WTC11 (cell line): ENCODE measurements around the gene ZFYVE1. TPM values are rescaled to one million over a fixed set of nuclear protein-coding genes. Genes with fewer than 3 reads are reported as not detected.
"Not testable (repeated sequence)": the region's sequence is repeated elsewhere in the genome, so short reads cannot be mapped to it uniquely, and the experiment has no call there.

Experiments
- ATAC-seq: fragments of 200-7000 bp; cut with Tn5 transposase; 2 replicates; pipeline ENCODE4 v1.10.0; 2021; ENCODE audit warnings: mild to moderate bottlenecking, moderate library complexity
- CTCF ChIA-PET: fragments of 300-600 bp; sonication (Branson Sonifier 250); formaldehyde crosslinking; loops from one replicate; lab custom pipeline; 2021; ENCODE audit warnings: antibody characterized with exemption; lab: Charles Lee
- POLR2A ChIA-PET: fragments of 350-600 bp; sonication (Branson Sonifier 250); formaldehyde crosslinking; loops from one replicate; lab custom pipeline; 2021; ENCODE audit warnings: antibody characterized with exemption; lab: Charles Lee
- DNase-seq: peaks from one replicate; pipeline ENCODE4 v3.0.0; 2021; ENCODE audit warnings: low spot score
- H3K27ac Mint-ChIP-seq: 2 replicates; pipeline ENCODE4 v1.8.0; 2021; ENCODE audit warnings: mixed read lengths
- H3K27me3 Mint-ChIP-seq: 2 replicates; pipeline ENCODE4 v1.8.0; 2021; ENCODE audit warnings: low read depth, mild to moderate bottlenecking, moderate library complexity, mixed read lengths
- H3K36me3 Mint-ChIP-seq: 2 replicates; pipeline ENCODE4 v1.8.0; 2021; ENCODE audit warnings: mixed read lengths
- H3K4me1 Mint-ChIP-seq: 2 replicates; pipeline ENCODE4 v1.8.0; 2022; ENCODE audit warnings: mixed read lengths
- H3K4me3 Mint-ChIP-seq: 2 replicates; pipeline ENCODE4 v1.8.0; 2021; ENCODE audit warnings: mild to moderate bottlenecking, moderate library complexity, mixed read lengths
- H3K9me3 Mint-ChIP-seq: 2 replicates; pipeline ENCODE4 v1.8.0; 2021; ENCODE audit warnings: mixed read lengths
- ATF2 ChIP-seq: sonication (generic); formaldehyde crosslinking; IDR thresholded peaks from 2 replicates; pipeline ENCODE4 v1.8.1; 2022; ENCODE audit warnings: low read depth, missing genetic modification reagents, borderline replicate concordance
- E2F5 ChIP-seq: sonication (generic); formaldehyde crosslinking; IDR thresholded peaks from 2 replicates; pipeline ENCODE4 v1.8.1; 2022; ENCODE audit warnings: mild to moderate bottlenecking, moderate library complexity, missing genetic modification reagents
- GABPB1 ChIP-seq: sonication (generic); formaldehyde crosslinking; IDR thresholded peaks from 2 replicates; pipeline ENCODE4 v1.8.1; 2023; ENCODE audit warnings: mild to moderate bottlenecking, missing genetic modification reagents
- HMGA2 ChIP-seq: fragments of 250-450 bp; sonication (Bioruptor Pico); IDR thresholded peaks from 2 replicates; pipeline ENCODE4 v1.4.0; 2021; ENCODE audit warnings: mild to moderate bottlenecking, moderate library complexity
- IRF2 ChIP-seq: sonication (generic); formaldehyde crosslinking; IDR thresholded peaks from 2 replicates; pipeline ENCODE4 v1.8.0; 2022; ENCODE audit warnings: low read depth, missing genetic modification reagents, borderline replicate concordance
- NFE2L1 ChIP-seq: sonication (generic); formaldehyde crosslinking; IDR thresholded peaks from 2 replicates; pipeline ENCODE4 v1.8.1; 2023; ENCODE audit warnings: missing genetic modification reagents
- NFYB ChIP-seq: sonication (generic); formaldehyde crosslinking; conservative IDR thresholded peaks from 2 replicates; pipeline ENCODE4 v1.8.0; 2022; ENCODE audit warnings: low read depth, missing genetic modification reagents
- SMAD3 ChIP-seq: sonication (generic); formaldehyde crosslinking; IDR thresholded peaks from 2 replicates; pipeline ENCODE4 v1.8.0; 2022; ENCODE audit warnings: missing genetic modification reagents, mild to moderate bottlenecking, borderline replicate concordance
- TCF7 ChIP-seq: sonication (generic); formaldehyde crosslinking; IDR thresholded peaks from 2 replicates; pipeline ENCODE4 v1.8.0; 2022; ENCODE audit warnings: mild to moderate bottlenecking, low read depth, missing genetic modification reagents, moderate library complexity
- ZNF219 ChIP-seq: sonication (generic); formaldehyde crosslinking; IDR thresholded peaks from 2 replicates; pipeline ENCODE4 v1.8.0; 2023; ENCODE audit warnings: missing genetic modification reagents, mild to moderate bottlenecking, borderline replicate concordance
- ZNF263 ChIP-seq: sonication (generic); formaldehyde crosslinking; IDR thresholded peaks from 2 replicates; pipeline ENCODE4 v1.8.1; 2022; ENCODE audit warnings: low read depth, mild to moderate bottlenecking, moderate library complexity, missing genetic modification reagents
- ZNF512 ChIP-seq: sonication (generic); formaldehyde crosslinking; IDR thresholded peaks from 2 replicates; pipeline ENCODE4 v1.8.1; 2022; ENCODE audit warnings: missing genetic modification reagents, borderline replicate concordance
- ZNF671 ChIP-seq: fragments of 250-450 bp; sonication (Bioruptor Pico); IDR thresholded peaks from 2 replicates; pipeline ENCODE4 v1.8.0; 2021; ENCODE audit warnings: mild to moderate bottlenecking
- total RNA-seq: library from RNA; stranded (reverse); gene quantifications from 3 replicates; pipeline ENCODE4 v1.2.3, GENCODE V29; 2021
- TF ChIP-seq, protein P1 (sequence below): fragments of 250-450 bp; sonication (Bioruptor Pico); IDR thresholded peaks from 2 replicates; pipeline ENCODE4 v2.1.2; 2022; ENCODE audit warnings: mild to moderate bottlenecking, moderate library complexity
- TF ChIP-seq, protein P2 (sequence below): sonication (generic); formaldehyde crosslinking; IDR thresholded peaks from 2 replicates; pipeline ENCODE4 v1.8.1; 2022; ENCODE audit warnings: low read depth, mild to moderate bottlenecking, moderate library complexity, missing genetic modification reagents, borderline replicate concordance
- TF ChIP-seq, protein P3 (sequence below): sonication (generic); formaldehyde crosslinking; IDR thresholded peaks from 2 replicates; pipeline ENCODE4 v1.8.1; 2023; ENCODE audit warnings: mild to moderate bottlenecking, missing genetic modification reagents
- TF ChIP-seq, protein P4 (sequence below): sonication (generic); formaldehyde crosslinking; IDR thresholded peaks from 2 replicates; pipeline ENCODE4 v1.8.0; 2022; ENCODE audit warnings: mild to moderate bottlenecking, missing genetic modification reagents
- TF ChIP-seq, protein P5 (sequence below): fragments of 250-450 bp; sonication (Bioruptor Pico); IDR thresholded peaks from 2 replicates; pipeline ENCODE4 v1.8.0; 2021; ENCODE audit warnings: mild to moderate bottlenecking
- TF ChIP-seq, protein P6 (sequence below): sonication (generic); formaldehyde crosslinking; IDR thresholded peaks from 2 replicates; pipeline ENCODE4 v1.8.1; 2023; ENCODE audit warnings: mild to moderate bottlenecking, missing genetic modification reagents, moderate library complexity

ZFYVE1 gene
- total RNA-seq, 1 experiment from 2014 or later: 12.8 TPM

DNA sequence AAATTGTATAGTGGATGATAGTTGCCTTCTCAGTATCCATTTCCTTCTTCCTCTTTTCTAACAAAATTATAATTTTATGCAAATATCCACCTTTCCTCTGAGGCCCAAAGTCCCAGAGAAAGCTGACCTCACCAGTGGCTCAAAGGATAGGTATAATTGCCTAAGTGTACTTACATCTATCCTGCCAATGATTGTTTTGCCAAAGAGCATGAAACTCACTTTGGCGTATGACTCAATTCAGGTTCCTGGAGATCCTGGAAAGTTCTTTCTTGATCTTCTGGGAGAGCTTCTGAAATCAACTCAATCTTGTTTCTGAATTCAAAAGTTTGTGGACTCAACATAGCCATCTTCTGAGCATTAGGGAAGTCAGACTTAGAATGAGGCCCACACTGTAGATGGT is 20.9 kb upstream of the ZFYVE1 start:
- Mint-ChIP-seq H3K27ac (no peak overlapping the region; the same call in 1 of the 2 replicates), H3K36me3 (no peaks in the 10 kb centered on the region), H3K4me3 (no peak overlapping the region), H3K4me1 (no peaks in the 10 kb centered on the region)
- ChIA-PET CTCF (no interaction called here), POLR2A (no interaction called here)
- no peak for DNase-seq
- no peak for ATAC-seq
- TF ChIP-seq, protein P1, sequence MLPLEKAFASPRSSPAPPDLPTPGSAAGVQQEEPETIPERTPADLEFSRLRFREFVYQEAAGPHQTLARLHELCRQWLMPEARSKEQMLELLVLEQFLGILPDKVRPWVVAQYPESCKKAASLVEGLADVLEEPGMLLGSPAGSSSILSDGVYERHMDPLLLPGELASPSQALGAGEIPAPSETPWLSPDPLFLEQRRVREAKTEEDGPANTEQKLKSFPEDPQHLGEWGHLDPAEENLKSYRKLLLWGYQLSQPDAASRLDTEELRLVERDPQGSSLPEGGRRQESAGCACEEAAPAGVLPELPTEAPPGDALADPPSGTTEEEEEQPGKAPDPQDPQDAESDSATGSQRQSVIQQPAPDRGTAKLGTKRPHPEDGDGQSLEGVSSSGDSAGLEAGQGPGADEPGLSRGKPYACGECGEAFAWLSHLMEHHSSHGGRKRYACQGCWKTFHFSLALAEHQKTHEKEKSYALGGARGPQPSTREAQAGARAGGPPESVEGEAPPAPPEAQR (CRISPR knock-in tag): no peak
- TF ChIP-seq TCF7 (CRISPR knock-in tag): no peak
- TF ChIP-seq NFYB (CRISPR knock-in tag): no peak
- TF ChIP-seq HMGA2: no peak
- no peak for TF ChIP-seq ZNF671
- no peak for TF ChIP-seq ZNF512 (CRISPR knock-in tag)
- no peak for TF ChIP-seq ZNF263 (CRISPR knock-in tag)
- no peak for TF ChIP-seq NFE2L1 (CRISPR knock-in tag)
- no peak for TF ChIP-seq GABPB1 (CRISPR knock-in tag)
- TF ChIP-seq, protein P2, sequence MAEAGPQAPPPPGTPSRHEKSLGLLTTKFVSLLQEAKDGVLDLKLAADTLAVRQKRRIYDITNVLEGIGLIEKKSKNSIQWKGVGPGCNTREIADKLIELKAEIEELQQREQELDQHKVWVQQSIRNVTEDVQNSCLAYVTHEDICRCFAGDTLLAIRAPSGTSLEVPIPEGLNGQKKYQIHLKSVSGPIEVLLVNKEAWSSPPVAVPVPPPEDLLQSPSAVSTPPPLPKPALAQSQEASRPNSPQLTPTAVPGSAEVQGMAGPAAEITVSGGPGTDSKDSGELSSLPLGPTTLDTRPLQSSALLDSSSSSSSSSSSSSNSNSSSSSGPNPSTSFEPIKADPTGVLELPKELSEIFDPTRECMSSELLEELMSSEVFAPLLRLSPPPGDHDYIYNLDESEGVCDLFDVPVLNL (CRISPR knock-in tag): no peak
- TF ChIP-seq SMAD3 (CRISPR knock-in tag): no peak
- TF ChIP-seq, protein P3, sequence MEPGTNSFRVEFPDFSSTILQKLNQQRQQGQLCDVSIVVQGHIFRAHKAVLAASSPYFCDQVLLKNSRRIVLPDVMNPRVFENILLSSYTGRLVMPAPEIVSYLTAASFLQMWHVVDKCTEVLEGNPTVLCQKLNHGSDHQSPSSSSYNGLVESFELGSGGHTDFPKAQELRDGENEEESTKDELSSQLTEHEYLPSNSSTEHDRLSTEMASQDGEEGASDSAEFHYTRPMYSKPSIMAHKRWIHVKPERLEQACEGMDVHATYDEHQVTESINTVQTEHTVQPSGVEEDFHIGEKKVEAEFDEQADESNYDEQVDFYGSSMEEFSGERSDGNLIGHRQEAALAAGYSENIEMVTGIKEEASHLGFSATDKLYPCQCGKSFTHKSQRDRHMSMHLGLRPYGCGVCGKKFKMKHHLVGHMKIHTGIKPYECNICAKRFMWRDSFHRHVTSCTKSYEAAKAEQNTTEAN: no peak
- TF ChIP-seq, protein P4, sequence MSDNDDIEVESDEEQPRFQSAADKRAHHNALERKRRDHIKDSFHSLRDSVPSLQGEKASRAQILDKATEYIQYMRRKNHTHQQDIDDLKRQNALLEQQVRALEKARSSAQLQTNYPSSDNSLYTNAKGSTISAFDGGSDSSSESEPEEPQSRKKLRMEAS (CRISPR knock-in tag): no peak
- no peak for TF ChIP-seq ATF2
- no peak for TF ChIP-seq E2F5 (CRISPR knock-in tag)
- no peak for TF ChIP-seq ZNF219
- TF ChIP-seq, protein P5, sequence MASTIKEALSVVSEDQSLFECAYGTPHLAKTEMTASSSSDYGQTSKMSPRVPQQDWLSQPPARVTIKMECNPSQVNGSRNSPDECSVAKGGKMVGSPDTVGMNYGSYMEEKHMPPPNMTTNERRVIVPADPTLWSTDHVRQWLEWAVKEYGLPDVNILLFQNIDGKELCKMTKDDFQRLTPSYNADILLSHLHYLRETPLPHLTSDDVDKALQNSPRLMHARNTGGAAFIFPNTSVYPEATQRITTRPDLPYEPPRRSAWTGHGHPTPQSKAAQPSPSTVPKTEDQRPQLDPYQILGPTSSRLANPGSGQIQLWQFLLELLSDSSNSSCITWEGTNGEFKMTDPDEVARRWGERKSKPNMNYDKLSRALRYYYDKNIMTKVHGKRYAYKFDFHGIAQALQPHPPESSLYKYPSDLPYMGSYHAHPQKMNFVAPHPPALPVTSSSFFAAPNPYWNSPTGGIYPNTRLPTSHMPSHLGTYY: no peak
- TF ChIP-seq, protein P6, sequence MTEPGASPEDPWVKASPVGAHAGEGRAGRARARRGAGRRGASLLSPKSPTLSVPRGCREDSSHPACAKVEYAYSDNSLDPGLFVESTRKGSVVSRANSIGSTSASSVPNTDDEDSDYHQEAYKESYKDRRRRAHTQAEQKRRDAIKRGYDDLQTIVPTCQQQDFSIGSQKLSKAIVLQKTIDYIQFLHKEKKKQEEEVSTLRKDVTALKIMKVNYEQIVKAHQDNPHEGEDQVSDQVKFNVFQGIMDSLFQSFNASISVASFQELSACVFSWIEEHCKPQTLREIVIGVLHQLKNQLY: no peak
- TF ChIP-seq IRF2: no peak
- TF ChIP-seq, all 79 proteins: peak for 0
- Mint-ChIP-seq H3K27me3 (no peaks in the 10 kb centered on the region), H3K9me3 (no peaks in the 10 kb centered on the region)

DNA sequence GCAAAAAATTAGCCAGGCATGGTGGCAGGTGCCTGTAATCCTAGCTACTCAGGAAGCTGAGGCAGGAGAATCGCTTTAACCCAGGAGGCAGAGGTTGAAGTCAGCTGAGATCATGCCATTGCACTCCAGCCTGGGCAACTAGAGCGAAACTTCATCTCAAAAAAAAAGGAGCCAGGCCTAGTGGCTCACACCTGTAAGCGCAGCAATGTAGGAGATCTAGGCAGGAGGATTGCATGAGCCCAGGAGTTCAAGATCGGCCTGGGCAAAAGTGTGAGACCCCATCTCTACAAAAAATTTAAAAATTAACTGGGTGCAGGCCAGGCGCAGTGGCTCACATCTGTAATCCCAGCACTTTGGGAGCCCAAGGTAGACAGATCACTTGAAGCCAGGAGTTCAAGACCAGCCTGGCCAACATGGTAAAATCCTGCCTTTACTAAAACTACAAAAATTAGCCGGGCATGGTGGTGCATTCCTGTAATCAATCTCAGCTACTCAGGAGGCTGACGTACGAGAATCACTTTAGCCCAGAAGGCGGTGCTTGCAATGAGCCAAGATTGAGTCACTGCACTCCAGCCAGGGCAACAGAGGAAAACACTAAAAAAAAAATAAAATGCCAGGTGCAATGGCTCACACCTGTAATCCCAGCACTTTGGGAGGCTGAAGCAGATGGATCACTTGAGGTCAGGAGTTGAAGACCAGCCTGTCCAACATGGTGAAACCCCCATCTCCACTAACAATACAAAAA is 10.0 kb upstream of the ZFYVE1 start:
- H3K4me1 Mint-ChIP-seq, DNase-seq, H3K9me3 Mint-ChIP-seq, H3K27ac Mint-ChIP-seq, H3K27me3 Mint-ChIP-seq, H3K36me3 Mint-ChIP-seq, CTCF ChIA-PET, H3K4me3 Mint-ChIP-seq: not testable (repeated sequence)
- ATAC-seq: peak; percentile 63
- POLR2A ChIA-PET: interaction anchor here (1.5 kb wide), 1 partner anchor 10 kb away, joined by 3 read pairs; the partner anchor contains the start of gene ZFYVE1
